ENCODE measurements around the gene SMAD5. TPM values are rescaled to one million over a fixed set of nuclear protein-coding genes. Genes with fewer than 3 reads are reported as not detected.

SMAD5 gene
- total and polyA plus RNA-seq, 2 of the 8 experiments (the other 6 are each of a cell fraction or from before 2014, with no cell fraction given), result 30.2 to 60.5 TPM

- no peak overlapping the region for H2BK120ac ChIP-seq (replicated peaks; ENCODE audit: low read depth, low read length)
- H3K4me1 ChIP-seq (replicated peaks in 1 of 4; ENCODE audit: control insufficient read depth in 3 of 4, insufficient read depth in 4 of 4, low read length in 3 of 4), result peaks cover 0 to 16% (median 7%) of the 10 kb centered on the region in 4 experiments; a peak in 6 of 7 replicates
- H2AK5ac ChIP-seq (ENCODE audit: low read depth, low read length), result no peak overlapping the region
- FAIRE-seq (no peak), DNase-seq (ENCODE audit: low read depth in 1 of 2, low spot score in 2 of 2) (peak in 1 of 2 experiments; percentile 71)
- H3K4me2 ChIP-seq (ENCODE audit: insufficient read depth in 1 of 2, low read depth in 2 of 2, low read length in 2 of 2), result peak overlapping the region; percentile 82 to 99
- H4K20me1 ChIP-seq (replicated peaks in 1 of 2; ENCODE audit: control insufficient read depth in 1 of 2, insufficient read depth in 2 of 2, low read length in 2 of 2), result peaks cover 12 to 27% of the 10 kb centered on the region in 2 experiments
- H2BK5ac ChIP-seq (ENCODE audit: low read depth, low read length), result no peak overlapping the region
- H2BK20ac ChIP-seq (ENCODE audit: low read length), result no peak overlapping the region
- H3K23me2 ChIP-seq (ENCODE audit: low read depth, low read length), result peaks cover 17% of the 10 kb centered on the region
- H3K14ac ChIP-seq (ENCODE audit: insufficient read length), result no peak overlapping the region
- H3K27ac ChIP-seq (ENCODE audit: low read depth, low read length), result no peak overlapping the region
- H3K23ac ChIP-seq (ENCODE audit: insufficient read length), result no peak overlapping the region
- H4K8ac ChIP-seq (ENCODE audit: extremely low read depth, insufficient read depth, low read length), result peak overlapping the region; percentile 7; the same call in 1 of the 2 replicates
- H4K5ac ChIP-seq (ENCODE audit: insufficient read length, low read depth, low read length), result no peak overlapping the region
- peaks cover 48 to 81% (median 69%) of the 10 kb centered on the region in 4 experiments for H3K27me3 ChIP-seq (replicated peaks in 1 of 4; ENCODE audit: control insufficient read depth in 3 of 4, extremely low read depth in 1 of 4, insufficient read depth in 3 of 4, low read length in 3 of 4)
- no peaks in the 10 kb centered on the region for H3K9me3 ChIP-seq (ENCODE audit: insufficient read depth in 2 of 2, low read depth in 1 of 2, low read length in 1 of 2)
- ChIA-PET CTCF (ENCODE audit: partially characterized antibody) (interaction anchor here (1.0 to 7.1 kb wide), 7 partner anchors 9 to 19 kb away, joined by 3 to 66 read pairs (median 4); no protein-coding TSS in a partner anchor), POLR2A (ENCODE audit: partially characterized antibody) (interaction anchor here (2.2 to 2.4 kb wide), 3 partner anchors 11 to 58 kb away, joined by 6 to 9 read pairs (median 8); partner anchors contain the start of gene SMAD5)
- no peaks in the 10 kb centered on the region for H3K79me2 ChIP-seq (ENCODE audit: control insufficient read depth in 1 of 2, insufficient read depth in 2 of 2, low read length in 2 of 2)
- peak overlapping the region; percentile 49; the same call in 1 of the 2 replicates for H2AFZ ChIP-seq (ENCODE audit: low read length)
- WGBS, 2 experiments (ENCODE audit: extremely low coverage in 1 of 2, insufficient coverage in 1 of 2, insufficient read length in 1 of 2, insufficient replicate concordance in 2 of 2, low coverage in 1 of 2, low lambda C conversion rate in 2 of 2, missing lambda C conversion rate in 1 of 2), result 1% methylated on average over 43 of the region's 56 CpGs; no CpG with 5 or more reads in 1 of the 2 experiments
- H2BK12ac ChIP-seq (ENCODE audit: low read depth, low read length), result no peak overlapping the region
- no peak overlapping the region for H3K56ac ChIP-seq (replicated peaks; ENCODE audit: insufficient read length, low read depth, low read length)
- no peak overlapping the region for H3K4ac ChIP-seq (replicated peaks; ENCODE audit: insufficient read length, low read depth, low read length)
- H3K79me1 ChIP-seq (ENCODE audit: low read depth, low read length), result no peaks in the 10 kb centered on the region
- no peak overlapping the region; a peak in 2 of 7 replicates for H3K9ac ChIP-seq (replicated peaks in 1 of 4; ENCODE audit: extremely low read depth in 1 of 4, low read depth in 3 of 4, low read length in 3 of 4)
- no peak overlapping the region for H2BK15ac ChIP-seq (ENCODE audit: low read length)
- H3K36me3 ChIP-seq (ENCODE audit: control insufficient read depth in 2 of 4, insufficient read depth in 4 of 4, low read length in 3 of 4), result peaks cover 0 to 2% (median under 1%) of the 10 kb centered on the region in 4 experiments; a peak in 4 of 8 replicates
- peak overlapping the region; percentile 51 to 72 (median 63) for H3K4me3 ChIP-seq (ENCODE audit: extremely low read depth in 1 of 4, insufficient read depth in 2 of 4, low read depth in 3 of 4, low read length in 4 of 4)
- H3K18ac ChIP-seq (ENCODE audit: extremely low read depth, low read length), result peak overlapping the region; percentile 32
- H4K91ac ChIP-seq (replicated peaks; ENCODE audit: insufficient read length, low read length), result no peak overlapping the region
- TF ChIP-seq HDAC2 (IDR thresholded peaks at IDR 0.05; ENCODE audit: borderline replicate concordance in 1 of 2, low read depth in 2 of 2, low read length in 2 of 2) (no peak), NANOG (IDR thresholded peaks at IDR 0.05; ENCODE audit: insufficient read depth, low read depth, low read length, poor library complexity, severe bottlenecking) (no peak), HDAC6 (IDR thresholded peaks at IDR 0.05; ENCODE audit: low read depth, low read length) (no peak), POLR2AphosphoS5 (IDR thresholded peaks at IDR 0.05; ENCODE audit: low read depth, low read length) (0 out of 2 replicates have a peak, but pooled peaks have one; percentile 8), FOSL1 (IDR thresholded peaks at IDR 0.05; ENCODE audit: insufficient read depth, low read depth, low read length) (no peak), SAP30 (IDR thresholded peaks at IDR 0.05; ENCODE audit: insufficient read depth, insufficient replicate concordance, low read length) (no peak), SP2 (IDR thresholded peaks at IDR 0.05; ENCODE audit: low read length) (no peak), CREB1 (IDR thresholded peaks at IDR 0.05) (0 out of 2 replicates have a peak, but pooled peaks have one; percentile 2), EZH2 (IDR thresholded peaks at IDR 0.05; ENCODE audit: low read depth, low read length, severe bottlenecking) (peak; percentile 96), USF2 (IDR thresholded peaks at IDR 0.05; ENCODE audit: low read length) (no peak), RXRA (IDR thresholded peaks at IDR 0.05; ENCODE audit: insufficient read depth, low read depth, low read length) (no peak)
Measured at GRCh38 chr5:136192015-136192525, 59.4 kb downstream of the SMAD5 start.

Data from H1 (cell line).